8988T (cell line): Measurements from ENCODE around the gene BZW2.
A peak's percentile ranks its signal among the peaks of the same experiment; 100 is the strongest.
"Not testable (repeated sequence)": the region's sequence is repeated elsewhere in the genome, so short reads cannot be mapped to it uniquely, and the experiment has no call there.

Experiments
- DNase-seq: peaks from one replicate; pipeline ENCODE4 v3.0.0; 2011

Gene BZW2

DNA sequence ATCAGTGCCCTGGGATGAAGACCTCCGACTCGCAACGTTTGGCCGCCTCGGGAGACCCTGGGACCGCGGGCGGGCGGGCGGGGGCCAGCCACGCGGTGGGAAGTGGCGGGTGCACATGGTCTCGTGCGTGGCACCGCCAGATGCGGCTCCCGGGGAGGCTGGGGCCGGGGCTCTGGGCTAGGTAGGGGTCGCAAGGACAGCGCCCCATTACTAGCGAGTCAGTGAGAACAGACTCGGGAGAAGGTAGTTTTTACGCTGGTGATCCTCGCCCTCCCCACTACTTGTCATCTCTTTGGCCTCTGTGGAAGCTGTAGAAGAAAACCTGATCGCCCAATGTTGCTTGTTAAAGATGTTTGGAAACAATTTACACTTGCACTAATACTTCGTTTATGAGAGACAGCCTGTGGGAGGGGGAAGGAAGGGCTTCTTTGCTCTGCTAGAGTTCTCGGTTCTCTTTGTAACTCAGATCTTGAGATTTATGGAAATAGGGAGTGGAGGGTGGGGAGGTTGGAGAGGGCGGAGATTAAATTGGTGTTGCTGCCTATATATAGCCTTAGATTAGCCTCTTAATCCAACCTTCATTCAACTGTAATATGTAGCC is 591 bp downstream of the BZW2 start:
- no peak for DNase-seq

DNA sequence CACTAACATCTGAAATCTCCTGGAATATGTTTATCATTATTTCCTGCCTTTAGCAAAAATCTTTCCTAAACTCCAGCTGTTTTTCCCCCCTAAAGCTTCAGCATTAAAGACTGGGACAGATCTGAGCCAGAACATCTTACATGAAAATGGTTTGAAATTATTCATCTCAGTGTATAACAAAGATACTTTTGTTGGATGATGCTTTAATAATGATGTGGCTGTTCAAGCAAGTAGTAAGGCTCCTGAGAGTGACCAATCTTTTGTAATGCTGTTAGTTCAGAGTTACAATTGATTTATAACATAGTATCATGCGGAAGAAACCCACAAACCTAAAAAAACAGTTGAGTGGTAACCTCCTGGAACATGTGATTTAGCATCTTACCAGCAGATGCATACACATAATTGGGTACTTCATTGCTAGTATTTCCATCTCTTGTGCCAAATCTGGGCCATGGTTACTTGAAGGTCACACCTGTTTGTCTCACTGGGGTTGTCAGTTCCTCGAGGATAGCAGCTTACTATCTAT is 1.5 kb downstream of the BZW2 start:
- DNase-seq: no peak

DNA sequence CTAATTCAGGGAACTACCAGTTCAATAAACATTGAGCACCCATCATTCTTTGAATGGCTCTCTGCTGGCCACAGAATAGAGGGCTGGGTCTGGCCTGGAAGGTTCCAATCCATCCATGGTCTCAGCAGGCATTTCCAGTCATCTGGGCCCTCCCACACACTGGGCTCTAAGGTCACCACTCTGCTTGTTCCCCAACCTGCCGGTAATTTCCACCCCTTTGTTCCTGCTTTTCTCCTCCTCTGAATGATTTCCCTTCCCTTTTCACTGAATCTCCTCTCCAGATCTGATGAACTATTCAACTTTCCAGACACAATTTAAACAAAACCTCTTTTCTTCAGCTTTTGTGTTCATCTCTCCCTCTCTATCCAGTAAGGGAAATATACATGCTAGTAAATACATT is 2.6 kb downstream of the BZW2 start:
- DNase-seq: no peak

DNA sequence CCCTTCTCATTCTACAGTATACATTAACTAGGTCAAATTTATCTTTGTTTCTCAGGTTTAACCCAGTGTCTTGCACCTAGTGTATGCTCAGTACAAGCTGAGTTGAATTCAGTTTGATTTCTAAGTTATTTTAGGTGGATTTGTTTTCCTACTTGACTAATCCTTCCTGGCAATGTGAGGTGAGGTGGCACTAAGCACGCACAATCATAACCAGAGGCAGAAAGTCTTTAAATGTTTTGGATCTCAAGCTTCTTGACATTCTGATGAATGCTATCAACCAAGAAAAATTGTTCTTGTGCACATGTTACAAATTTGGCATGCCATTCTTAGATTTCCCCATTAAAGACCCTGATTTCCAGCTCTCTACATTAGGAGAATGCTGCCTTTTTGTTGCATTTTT is 3.2 kb downstream of the BZW2 start:
- DNase-seq: no peak

DNA sequence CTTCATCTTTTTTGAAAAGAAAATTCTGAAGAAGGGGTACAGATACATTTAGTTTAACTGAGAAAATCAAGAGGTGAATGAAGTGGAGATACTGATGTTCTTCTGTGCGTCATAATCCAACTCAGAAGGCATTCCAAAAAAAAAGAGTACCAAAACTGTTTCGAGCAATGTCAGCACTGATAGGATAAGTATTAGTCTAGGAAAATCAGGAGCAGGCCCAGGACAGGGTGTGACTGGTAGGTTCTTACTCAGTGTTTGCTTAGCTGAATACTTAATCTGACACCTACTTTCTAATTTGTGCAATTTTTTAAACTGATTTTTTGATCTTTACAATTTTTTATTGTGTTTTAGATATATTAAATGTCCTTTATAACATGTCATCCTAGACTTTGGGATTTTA is 4.3 kb downstream of the BZW2 start:
- DNase-seq: no peak

DNA sequence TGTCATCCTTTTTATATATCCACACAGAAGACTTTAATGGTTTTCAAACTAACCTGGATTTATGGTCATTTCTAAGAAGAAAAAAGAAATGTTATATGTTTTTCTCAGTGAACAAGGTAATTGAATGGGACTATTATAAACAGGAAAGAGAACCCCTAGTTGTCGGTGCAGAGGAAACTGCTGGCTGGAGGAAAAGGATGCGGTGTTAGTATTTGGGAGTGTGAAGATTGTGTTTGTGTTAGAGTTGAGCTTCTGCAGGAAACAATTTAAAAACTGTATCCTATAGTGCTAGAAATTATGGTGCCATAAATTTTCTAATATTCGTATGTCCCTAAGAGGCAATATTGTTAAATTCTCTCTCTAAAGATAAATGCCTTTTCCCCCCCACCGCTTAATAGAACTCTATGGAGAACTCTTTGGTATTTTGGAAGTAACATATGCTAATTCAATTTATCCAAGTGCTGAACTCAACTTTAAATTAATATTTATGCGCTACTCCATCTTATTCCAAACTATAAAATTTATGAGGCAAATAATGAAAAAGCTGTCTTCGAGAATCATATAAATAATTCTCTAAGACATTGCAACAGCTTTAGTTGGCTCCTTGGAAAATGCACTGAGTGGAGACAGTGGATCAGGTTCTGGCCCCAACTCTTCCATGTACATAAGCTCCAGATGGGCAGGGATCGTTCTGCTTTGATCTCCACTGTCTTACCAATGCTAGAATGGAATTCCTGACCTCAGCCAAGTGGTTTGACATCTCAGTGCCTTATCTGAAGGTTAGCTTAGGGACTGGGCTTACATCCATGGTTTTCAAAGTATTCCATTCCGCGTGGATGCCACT is 5.6 kb downstream of the BZW2 start:
- DNase-seq: no peak

DNA sequence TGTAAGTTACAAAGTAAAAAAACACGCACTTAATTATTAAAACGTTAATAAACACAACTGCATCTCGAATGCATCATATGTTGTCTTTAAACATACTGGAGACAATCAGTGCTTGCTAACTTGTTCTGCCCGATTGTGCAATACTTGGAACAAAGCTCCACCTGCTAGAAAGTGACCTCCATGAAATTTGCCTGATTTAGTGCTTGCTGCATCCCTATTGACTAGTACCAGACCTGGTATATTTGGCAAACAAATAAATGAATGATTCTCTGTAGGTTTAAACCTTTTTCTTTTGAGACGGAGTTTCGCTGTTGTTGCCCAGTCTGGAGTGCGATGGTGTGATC is 6.2 kb downstream of the BZW2 start:
- no peak for DNase-seq

DNA sequence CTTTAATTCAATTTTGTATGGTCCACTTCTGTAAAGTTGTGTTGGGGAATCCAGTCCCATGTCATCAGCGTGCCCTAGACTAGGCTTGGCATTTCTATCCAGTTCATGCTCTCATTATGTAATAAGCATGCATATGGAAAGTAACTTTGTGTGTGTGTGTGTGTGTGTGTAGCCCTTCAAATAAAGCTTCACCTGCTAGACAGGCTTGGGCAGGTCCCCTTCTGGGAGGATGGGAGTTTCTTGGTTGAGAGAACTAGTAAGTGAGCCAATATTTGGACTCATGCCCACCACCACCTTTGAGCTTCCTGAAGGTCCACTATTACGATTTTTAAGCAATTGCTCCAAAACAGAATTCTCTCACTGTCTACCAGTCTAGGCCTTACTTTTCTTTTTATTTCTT is 6.9 kb downstream of the BZW2 start:
- DNase-seq: no peak

DNA sequence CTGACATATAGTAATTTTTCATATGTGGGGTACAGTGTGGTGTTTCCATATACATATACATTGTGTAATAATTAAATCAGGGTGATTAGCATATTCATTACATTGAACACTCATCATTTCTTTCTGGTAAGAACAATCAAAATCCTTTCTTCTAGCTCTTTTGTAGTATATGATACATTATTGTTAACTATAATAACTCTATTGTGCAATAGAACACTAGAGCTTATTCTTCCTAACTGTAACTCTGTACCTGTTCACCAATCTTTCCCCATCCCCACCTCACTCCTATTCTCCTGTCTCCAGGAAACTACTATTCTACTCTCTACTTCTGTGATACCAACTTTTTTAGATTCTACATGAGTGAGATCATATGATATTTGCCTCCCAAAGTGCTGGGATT is 9.4 kb downstream of the BZW2 start:
- no peak for DNase-seq

DNA sequence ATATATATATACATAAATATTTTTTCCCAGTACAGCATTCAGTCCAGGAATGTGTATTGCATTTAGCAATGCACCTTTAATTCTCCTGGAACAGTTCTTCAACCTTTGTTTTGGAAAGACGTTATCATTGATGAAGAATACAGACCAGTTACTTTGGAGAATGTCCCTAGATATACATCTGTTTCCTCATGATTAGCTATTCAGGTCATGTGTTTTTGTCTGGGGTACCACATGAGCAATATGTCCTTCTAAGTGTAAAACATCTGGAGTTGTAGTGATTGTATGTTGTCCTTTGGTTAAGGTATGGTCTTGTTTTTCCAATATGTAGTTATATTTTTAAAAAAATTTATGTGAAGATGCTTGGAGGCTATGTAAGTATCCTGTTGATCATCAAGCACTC is 10.2 kb downstream of the BZW2 start:
- DNase-seq: no peak

DNA sequence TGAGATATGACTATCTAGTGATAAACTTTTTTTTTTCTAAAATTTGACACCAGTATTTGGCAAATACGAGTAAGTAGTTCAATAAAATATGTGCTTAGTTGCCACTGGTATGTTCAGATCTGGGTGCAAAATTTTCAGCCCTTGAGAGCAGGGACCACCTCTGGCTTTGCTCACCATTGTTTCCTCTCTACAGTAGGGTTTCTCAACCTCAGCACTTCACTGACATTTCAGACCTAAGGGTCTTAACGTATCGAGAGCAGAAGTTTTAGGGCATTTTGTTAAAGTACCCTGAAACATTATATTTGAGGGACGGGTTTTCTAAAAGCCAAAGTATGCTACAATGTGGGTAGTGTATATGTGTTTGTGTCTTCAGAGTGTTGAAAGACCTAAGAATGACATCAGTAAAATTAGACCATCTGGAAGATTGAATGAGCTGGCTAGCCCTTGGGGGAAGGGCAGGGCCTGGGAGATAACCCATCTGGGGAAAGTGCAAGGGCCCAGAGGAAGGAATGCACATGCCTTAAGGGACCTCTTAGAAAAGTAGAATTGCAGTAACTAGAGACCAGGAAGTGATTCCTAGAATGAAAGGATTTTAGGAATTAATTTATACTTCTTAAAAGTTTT is 11.8 kb downstream of the BZW2 start:
- DNase-seq: no peak

DNA sequence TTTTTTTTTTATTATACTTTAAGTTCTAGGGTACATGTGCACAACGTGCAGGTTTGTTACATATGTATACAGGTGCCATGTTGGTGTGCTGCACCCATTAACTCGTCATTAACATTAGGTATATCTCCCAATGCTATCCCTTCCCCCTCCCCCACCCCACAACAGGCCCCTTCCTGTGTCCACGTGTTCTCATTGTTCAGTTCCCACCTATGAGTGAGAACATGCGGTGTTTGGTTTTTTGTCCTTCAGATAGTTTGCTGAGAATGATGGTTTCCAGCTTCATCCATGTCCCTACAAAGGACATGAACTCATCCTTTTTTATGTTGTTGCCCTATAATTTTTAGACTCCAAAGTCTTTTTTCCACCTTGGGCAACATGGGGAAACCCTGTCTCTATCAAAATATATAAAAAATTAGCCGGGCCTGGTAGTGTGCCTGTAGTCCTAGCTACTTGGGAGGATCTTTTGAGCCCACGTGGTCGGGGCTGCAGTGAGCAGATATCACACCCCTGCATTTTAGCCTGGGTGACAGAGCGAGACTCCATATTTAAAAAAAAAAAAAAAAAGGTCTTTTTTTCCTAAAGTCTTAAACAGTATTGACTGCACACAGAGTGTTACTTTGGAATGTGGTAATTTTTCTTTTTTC is 14.0 kb downstream of the BZW2 start:
- not testable (repeated sequence) for DNase-seq

DNA sequence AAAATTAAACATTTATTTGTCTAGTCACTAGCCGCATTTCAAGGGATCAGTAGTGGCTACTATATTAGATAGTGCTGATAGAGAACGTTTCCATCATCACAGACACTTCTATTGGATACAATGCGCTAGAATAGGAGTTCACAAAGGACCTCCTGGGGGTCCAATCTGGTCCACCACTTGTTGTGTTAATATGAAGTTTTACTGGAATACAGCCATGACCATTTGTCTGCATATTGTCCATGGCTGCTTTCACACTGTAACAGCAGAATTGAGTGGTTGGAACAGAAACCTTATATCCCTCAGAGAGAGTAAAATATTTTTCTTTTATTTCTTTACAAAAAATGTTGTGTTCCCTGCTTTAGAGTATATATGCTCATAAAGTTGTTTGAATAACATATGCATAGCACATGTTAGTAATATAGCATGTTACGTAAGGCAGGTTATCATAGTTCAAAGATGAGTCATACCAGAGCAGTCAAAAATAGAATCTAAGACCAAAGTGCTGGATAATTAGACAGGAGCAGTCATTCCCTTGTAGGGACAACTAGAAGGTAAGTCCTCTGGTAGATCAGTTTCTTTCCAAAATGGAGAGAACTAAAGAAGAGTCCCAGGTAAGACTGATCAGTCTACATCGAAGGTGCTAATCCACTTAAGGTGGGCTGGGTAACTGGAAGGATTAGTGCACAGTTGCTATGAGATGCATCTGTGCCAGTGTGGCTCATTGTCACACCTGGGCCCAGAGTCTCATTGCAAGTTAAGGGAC is 14.9 kb downstream of the BZW2 start:
- no peak for DNase-seq

DNA sequence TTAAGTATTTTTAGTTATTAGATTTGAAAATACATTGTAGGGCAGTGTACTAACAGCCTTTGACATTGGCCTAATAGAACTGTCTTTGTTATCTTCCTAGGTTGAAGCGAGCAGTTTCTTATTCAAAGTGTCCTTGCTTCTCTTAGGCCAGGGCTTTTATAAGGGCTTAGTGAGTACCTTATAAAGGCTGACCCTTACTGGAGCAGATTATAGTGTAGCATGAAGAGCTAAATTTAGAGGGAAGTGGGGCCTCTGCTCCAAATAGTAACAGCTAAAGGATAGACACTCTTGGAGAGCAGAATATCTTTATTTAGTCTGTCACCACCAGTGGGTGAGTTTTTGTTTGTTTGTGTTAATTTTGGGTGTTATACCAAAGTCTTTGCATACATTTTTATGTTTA is 15.9 kb downstream of the BZW2 start:
- no peak for DNase-seq

DNA sequence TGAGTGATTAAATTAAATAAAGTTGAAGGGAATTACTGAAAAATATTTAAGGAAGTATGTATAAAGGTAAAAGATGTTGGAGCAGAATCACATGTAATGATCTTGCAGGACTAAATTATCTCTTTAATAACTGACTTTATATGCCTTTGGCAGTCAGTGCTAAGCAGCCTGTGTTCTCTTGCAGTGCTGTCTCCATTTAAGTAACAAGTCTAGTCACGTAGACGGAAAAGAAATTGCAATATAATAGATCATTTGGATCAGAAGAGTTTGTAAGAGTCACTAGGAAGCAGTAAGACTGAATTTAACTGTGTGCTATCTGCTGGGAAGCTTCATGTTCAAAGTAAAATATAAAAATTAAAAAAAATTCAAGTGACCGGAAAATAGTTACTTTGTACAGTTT is 21.4 kb downstream of the BZW2 start:
- no peak for DNase-seq

DNA sequence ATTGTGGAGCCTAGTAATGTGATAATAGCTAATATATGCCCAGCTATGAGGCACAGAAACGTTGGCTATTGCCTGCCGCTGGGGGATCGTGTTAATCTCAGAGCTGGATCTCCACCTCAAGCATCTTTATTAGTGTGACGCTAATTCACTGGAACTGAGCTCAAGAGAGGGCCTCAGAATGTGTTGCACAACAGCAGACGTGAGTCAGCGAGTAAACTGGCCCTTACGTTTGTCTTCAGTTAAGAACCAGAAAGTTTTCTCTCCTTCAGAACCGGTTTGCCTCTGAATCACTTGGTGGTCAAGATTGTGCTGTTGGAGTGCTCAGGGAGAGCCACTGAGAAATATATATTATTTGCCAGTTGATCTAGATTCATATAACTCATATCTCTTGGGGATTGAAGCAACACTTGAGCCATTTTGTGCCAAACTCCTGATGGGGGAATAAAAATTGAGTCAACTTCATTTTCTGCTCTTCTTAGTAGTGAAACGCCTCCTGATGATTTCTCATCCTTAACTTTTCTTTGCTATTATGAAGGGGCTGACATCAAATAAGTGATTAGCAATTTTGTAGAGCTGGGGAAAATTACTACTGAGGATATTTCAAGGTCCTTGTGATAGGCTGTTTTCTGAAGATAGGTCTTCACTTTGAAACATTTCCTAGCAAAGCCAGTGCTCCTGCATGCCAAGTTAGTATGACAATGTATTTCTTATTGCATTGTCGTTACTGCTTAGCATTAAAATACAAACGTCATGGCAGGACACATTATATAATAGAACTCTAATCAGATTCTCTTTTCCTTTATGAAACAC is 22.3 kb downstream of the BZW2 start:
- peak; percentile 18 for DNase-seq

DNA sequence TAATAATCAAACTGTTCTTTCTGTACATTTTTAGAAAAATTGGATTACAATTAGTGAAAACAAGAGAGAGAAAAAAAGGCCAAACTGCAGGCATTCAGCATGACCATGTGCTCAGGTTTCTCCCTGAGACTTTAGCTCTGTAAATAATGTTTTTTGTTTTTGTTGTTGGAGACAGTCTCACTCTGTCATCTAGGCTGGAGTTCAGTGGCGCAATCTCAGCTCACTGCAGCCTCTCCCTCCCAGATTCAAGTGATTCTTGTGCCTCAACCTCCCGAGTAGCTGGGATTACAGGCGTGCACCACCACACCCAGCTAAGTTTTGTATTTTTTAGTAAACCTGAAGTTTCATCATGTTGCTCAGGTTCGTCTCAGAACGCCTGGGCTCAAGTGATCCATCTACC is 23.0 kb downstream of the BZW2 start:
- no peak for DNase-seq

DNA sequence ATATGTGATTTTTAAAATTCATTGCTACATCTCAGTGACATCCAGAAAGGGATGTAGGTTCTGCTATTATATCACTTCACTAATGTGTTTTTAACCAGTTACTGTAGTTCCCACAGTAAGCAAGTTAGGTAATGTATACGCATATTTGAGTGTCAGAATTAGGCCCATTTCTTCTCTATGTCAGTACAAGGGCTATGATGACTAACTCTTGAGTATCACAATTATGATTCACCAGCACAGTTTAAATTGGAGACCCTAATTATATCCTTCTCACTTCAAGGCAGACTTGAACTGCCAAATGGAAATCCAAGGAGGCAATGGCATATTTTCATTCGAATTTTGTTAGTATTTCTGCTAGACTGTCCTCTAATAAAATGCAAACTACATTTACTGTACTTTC is 23.6 kb downstream of the BZW2 start:
- DNase-seq: no peak

DNA sequence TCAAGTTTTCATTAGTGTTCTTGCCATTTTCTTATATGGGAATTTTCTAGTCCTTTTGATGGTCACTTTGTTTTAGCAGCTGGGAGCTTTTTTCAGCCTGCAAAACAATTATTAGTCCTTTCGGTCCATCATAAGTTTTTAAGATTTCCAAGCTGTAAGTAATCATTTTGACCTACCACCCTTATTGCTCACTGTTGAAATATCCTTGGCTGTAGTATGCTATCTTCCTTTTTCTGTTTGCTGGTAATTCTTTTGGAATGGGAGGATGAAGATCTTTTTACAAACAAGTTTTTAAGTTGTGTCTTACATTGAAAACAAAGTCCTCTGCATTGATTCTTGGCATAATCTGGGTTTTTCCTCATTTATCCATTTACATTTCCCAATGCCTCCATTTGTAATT is 24.0 kb downstream of the BZW2 start:
- no peak for DNase-seq

DNA sequence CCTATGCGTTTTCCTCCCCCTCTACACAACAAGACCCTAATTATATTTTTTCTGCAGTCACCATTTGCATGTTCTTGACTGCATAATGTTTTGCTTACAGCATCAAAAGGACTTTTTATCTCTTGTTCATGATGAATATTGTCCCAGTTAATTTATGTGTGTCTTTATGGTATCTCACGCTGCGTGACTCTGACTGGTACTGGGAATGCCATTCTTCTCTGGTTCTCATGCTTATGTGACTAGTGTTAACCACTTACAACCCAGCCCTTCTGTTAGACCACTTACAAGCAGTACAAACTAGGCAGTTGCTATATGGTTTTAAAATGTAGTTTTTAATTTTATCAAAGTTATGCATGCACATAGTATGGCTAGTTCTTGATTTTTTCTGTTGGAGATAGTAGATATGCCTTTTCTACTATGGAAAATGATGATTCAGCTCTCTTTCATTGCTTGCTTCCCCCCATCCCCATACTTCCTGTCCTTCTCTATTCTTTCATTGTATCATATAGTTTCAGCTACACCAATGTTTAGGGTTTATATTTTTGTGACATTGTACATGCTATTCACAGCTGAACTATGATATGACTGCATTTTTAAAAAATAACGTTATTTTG is 24.9 kb downstream of the BZW2 start:
- DNase-seq: no peak

DNA sequence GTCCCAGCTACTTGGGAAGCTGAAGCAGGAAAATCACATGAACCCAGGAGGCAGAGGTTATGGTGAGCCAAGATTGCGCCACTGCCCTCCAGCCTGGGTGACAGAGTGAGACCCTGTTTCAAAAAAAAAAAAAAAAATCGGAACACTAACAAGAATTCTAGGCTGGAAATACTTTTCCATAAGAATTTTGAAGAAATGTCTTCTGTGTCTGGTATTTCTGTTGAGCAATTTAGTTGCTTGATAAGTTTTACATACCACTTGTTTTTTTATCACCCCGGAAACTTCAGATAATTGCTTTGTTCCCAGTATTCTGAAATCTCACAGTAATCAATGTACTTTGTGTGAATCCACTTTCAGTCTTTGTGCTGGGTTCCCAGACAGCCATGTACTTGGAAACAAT is 25.8 kb downstream of the BZW2 start:
- no peak for DNase-seq

DNA sequence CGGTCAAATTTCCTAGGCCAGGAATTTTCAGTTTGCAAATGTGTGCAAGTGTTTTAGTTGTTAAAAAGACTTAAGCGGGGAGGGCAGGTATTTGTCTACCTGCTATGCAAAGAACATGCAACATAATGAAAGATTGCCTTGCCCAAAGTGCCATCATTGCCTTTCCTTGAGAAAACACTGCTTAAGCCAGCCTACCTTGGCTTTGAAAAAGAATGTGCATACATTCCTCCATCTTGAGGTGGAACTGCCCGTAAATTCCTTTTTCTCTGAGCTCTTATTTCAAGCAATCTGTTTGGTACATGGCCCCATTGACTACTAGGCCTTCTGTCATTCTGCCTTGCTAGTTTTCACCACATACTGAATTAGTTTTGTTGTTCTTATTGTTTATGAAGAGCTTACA is 29.3 kb downstream of the BZW2 start:
- DNase-seq: no peak
